GM20431 (cell line): ENCODE data around the gene TENT5C.

ENCODE experiments used
- in situ Hi-C: fragments of 300-500 bp; cut with MseI, MboI; formaldehyde crosslinking; loops from one replicate; pipeline ENCODE4 v1.15.0; 2020; ENCODE audit warnings: low sequenced_read_pairs; ENCODE audit not compliant: unreplicated experiment

Gene TENT5C

GRCh38 chr1:117611121-117611601, 5.3 kb downstream of the TENT5C start:
- in situ Hi-C loops: no loop called here

GRCh38 chr1:117611894-117612483, 6.1 kb downstream of the TENT5C start:
- in situ Hi-C loops: no loop called here

- in situ Hi-C loops: no loop called here
Observed at GRCh38 chr1:117612517-117613248, 6.8 kb downstream of the TENT5C start.

- in situ Hi-C loops: no loop called here
Observed at GRCh38 chr1:117613249-117613968, 7.6 kb downstream of the TENT5C start.

GRCh38 chr1:117613969-117614729, 8.3 kb downstream of the TENT5C start:
- in situ Hi-C loops: no loop called here

GRCh38 chr1:117615474-117615873, 9.6 kb downstream of the TENT5C start:
- in situ Hi-C loops: no loop called here

- in situ Hi-C loops: no loop called here
Observed at GRCh38 chr1:117616356-117616755, 10.5 kb downstream of the TENT5C start.

GRCh38 chr1:117616967-117617366, 11.1 kb downstream of the TENT5C start:
- in situ Hi-C loops: no loop called here

- in situ Hi-C loops: no loop called here
Observed at GRCh38 chr1:117618450-117619122, 12.7 kb downstream of the TENT5C start.

- in situ Hi-C loops: no loop called here
Observed at GRCh38 chr1:117620440-117620839, 14.6 kb downstream of the TENT5C start.

- in situ Hi-C loops: no loop called here
Observed at GRCh38 chr1:117621316-117621715, 15.5 kb downstream of the TENT5C start.

GRCh38 chr1:117622726-117623125, 16.9 kb downstream of the TENT5C start:
- in situ Hi-C loops: no loop called here

GRCh38 chr1:117623141-117623540, 17.3 kb downstream of the TENT5C start:
- in situ Hi-C loops: no loop called here

- in situ Hi-C loops: no loop called here
Observed at GRCh38 chr1:117623698-117624097, 17.9 kb downstream of the TENT5C start.

GRCh38 chr1:117627546-117628130, 21.8 kb downstream of the TENT5C start:
- in situ Hi-C loops: no loop called here

GRCh38 chr1:117628343-117628742, 22.5 kb downstream of the TENT5C start:
- in situ Hi-C loops: no loop called here

- in situ Hi-C loops: no loop called here
Observed at GRCh38 chr1:117629625-117630422, 24.0 kb downstream of the TENT5C start.

GRCh38 chr1:117630423-117630998, 24.7 kb downstream of the TENT5C start:
- in situ Hi-C loops: no loop called here
